Measurements from ENCODE around the gene MAGEB6B.
"Not testable (repeated sequence)": the region's sequence is repeated elsewhere in the genome, so short reads cannot be mapped to it uniquely, and the experiment has no call there.

MAGEB6B gene, protein sequence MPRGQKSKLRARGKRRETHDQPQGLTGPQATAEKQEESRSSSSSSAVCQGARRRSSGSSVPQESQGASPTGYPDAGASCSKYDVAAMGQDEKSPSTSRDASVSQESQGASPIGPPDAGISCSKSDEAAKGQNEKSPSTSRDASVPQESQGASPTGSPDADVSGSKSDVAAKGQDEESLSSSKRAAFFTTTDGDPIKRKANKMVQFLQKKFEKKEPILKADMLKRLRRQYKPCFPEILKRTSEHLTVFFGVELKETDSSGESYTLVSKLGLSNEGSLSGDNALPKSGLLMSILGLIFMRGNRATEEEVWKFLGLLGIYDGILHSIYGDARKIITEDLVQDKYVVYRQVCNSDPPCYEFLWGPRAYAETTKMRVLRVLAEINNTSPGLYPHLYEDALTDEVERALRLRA

GRCh38 chrX:26160301-26160700, at the start of gene MAGEB6B:
MAGEB6B (plus strand) TSS chrX:26160601; CDS start chrX:26160601, 0 bp downstream.
- DNase-seq: no peak

GRCh38 chrX:26138274-26138673, 22.1 kb upstream of the MAGEB6B start, which contains the start of gene MAGEB18:
MAGEB18 (plus strand) TSS chrX:26138343; CDS start chrX:26138986, 643 bp downstream.
- no peak for DNase-seq

DNA sequence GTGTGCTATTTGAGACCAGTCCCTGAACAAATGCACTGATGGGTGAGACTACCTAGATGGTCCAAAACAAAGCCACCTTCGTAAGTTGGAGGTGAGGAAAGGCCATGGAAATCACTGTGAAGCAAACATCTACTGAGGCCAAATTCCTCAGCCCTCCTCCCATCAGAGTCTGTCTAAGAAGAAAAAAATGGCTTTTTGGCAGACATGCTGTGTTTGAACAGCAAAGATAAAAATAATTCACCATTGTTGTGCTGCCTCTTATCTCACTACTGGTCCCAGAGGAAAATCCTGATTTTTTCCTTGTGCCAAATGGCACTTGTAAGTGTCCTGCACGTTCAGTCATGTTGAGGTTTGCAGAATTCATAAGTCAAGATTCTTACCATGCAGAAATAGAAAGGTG, 14.4 kb upstream of the MAGEB6B start:
- no peak for DNase-seq

DNA sequence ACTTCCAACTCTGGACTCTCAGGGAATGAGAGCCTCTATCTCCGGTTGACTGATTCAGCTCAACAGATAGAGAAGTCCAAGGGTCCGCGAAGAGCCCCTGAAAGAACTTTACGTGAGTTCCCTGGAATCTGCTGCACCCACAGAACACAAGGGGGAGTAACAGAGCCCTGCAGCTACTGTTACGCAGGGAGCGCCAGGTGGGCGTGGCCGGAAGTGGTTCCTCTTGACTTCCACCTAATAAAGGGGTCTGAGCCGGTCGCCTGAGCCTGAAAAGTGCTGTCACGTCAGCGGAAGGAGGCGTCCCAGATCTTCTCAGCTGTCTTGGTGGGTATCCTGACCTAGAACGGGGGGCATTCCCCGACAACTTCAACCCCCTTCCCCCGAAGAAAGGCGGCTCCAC, 31.8 kb downstream of the MAGEB6B start, which contains the start of gene MAGEB6:
TSS of gene MAGEB6 (plus strand) at position 237 of the 400 bp plus-strand sequence. CDS start 1,407 bp downstream, outside the sequence.
- DNase-seq: no peak

GRCh38 chrX:26203561-26203960, 43.2 kb downstream of the MAGEB6B start:
- DNase-seq: no peak

DNA sequence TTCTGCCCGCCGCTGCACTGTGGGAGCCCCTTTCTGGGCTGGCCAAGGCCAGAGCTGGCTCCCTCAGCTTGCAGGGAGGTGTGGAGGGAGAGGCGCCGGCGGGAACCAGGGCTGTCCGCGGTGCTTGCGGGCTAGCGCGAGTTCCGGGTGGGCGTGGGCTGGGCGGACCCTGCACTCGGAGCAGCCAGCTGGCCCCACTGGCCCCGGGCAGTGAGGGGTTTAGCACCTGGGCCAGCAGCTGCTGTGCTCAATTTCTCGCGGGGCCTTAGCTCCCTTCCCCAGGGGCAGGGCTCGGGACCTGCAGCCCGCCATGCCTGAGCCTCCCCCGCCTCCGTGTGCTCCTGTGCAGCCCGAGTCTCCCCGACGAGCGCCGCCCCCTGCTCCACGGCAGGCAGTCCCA, 44.3 kb downstream of the MAGEB6B start:
- DNase-seq: not testable (repeated sequence)

DNA sequence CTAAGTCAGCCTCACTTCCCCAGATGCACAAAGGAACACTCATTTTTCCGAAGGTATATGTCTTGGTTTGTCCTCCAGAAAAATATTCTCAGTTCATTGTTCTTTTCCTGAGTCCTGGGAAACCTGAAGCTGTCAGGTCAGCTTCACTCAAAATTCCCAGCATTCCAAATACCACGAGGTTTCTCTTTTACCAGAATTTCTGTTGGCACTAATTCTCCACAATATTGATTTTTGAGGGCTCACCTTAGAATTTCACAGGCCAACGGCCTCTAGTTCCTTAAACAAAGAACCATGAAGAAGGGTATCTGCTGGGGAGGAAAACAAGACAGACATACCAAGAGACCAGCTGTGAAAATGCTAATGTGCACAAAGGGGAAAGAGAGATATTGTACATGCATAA, 47.6 kb downstream of the MAGEB6B start:
- DNase-seq: no peak

All from left hindlimb (tissue), 1 donor.